ENCODE measurements around the gene LEO1. TPM values are rescaled to one million over a fixed set of nuclear protein-coding genes. Genes with fewer than 3 reads are reported as not detected.
A peak's percentile ranks its signal among the peaks of the same experiment; 100 is the strongest.

LEO1 gene
- total and polyA plus RNA-seq, 2 of the 13 experiments (the other 11 are each of a cell fraction or from before 2014, with no cell fraction given): 17.0 to 60.3 TPM

DNA sequence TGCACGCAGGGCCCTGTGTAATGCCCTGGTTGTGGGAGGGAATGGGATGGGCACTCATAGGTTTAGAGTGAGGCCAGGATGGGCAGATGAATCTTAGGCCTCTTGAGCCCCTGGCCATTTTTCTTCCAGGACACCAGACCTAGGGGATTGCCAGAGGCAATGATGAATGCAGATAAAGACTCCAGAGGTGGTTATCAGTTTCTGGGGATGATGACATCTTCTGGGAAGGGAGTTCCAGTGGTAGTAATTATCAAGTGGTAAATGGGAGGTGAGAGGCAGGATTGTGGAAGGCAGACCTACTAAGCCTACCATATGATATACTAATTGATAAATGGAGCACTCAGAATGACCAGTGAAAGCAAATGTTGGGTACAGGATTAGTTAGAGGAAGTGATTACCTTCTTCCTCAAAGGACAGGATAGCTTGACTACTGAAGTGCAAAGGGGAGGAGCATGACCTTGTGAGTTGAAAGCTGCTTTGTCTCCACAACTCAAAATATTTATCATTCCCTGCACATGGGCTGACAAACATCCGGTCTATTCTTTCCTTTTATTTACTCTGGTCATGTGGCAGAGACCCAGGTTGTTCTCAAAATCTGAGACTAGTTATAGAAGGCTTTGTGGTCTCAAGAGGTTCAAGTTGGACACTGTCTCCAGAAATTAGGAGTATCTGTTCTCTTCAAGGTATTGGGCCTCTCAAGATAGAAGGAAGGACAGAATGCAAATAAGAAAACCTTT is 37.3 kb upstream of the LEO1 start (continued):
- TF ChIP-seq SALL1 (CRISPR knock-in tag; IDR thresholded peaks at IDR 0.05) (peak; percentile 72; the same call in 1 of the 2 replicates), MIER3 (CRISPR knock-in tag; IDR thresholded peaks at IDR 0.05; ENCODE audit: borderline replicate concordance) (peak; percentile 73; the same call in 1 of the 2 replicates), ZNF331 (CRISPR knock-in tag; IDR thresholded peaks at IDR 0.05) (peak; percentile 80), HNRNPK (IDR thresholded peaks at IDR 0.05; ENCODE audit: low read depth, low read length, poor library complexity, severe bottlenecking) (no peak), NCOA2 (CRISPR knock-in tag; IDR thresholded peaks at IDR 0.05) (peak; percentile 96), ZNF619 (CRISPR knock-in tag; IDR thresholded peaks at IDR 0.05) (no peak), ZFX (CRISPR knock-in tag; IDR thresholded peaks at IDR 0.05; ENCODE audit: low read depth) (peak; percentile 47; the same call in 1 of the 2 replicates), SIX4 (CRISPR knock-in tag; IDR thresholded peaks at IDR 0.05) (peak; percentile 35; the same call in 1 of the 2 replicates), ZFP82 (CRISPR knock-in tag; IDR thresholded peaks at IDR 0.05; ENCODE audit: borderline replicate concordance) (no peak), ZSCAN31 (CRISPR knock-in tag; IDR thresholded peaks at IDR 0.05; ENCODE audit: low read depth) (no peak), PAWR (CRISPR knock-in tag; IDR thresholded peaks at IDR 0.05; ENCODE audit: borderline replicate concordance) (no peak), ZNF431 (CRISPR knock-in tag; IDR thresholded peaks at IDR 0.05; ENCODE audit: borderline replicate concordance, low read depth) (no peak; the same call in 1 of the 2 replicates), NR2F6 (IDR thresholded peaks at IDR 0.05) (peak; percentile 64), NR2F6 (CRISPR knock-in tag; IDR thresholded peaks at IDR 0.05) (peak; percentile 80; the same call in 1 of the 2 replicates), NFE2L1 (CRISPR knock-in tag; IDR thresholded peaks at IDR 0.05; ENCODE audit: borderline replicate concordance) (no peak), SP1 (IDR thresholded peaks at IDR 0.05) (no peak), SP1 (CRISPR knock-in tag; IDR thresholded peaks at IDR 0.05) (peak; percentile 30; the same call in 1 of the 2 replicates), ZSCAN21 (CRISPR knock-in tag; IDR thresholded peaks at IDR 0.05; ENCODE audit: borderline replicate concordance) (peak; percentile 48; the same call in 1 of the 2 replicates), ZNF788 (CRISPR knock-in tag; IDR thresholded peaks at IDR 0.05; ENCODE audit: borderline replicate concordance) (peak; percentile 48; the same call in 1 of the 2 replicates), SRY (CRISPR knock-in tag; IDR thresholded peaks at IDR 0.05) (no peak), MYC (CRISPR knock-in tag; IDR thresholded peaks at IDR 0.05; ENCODE audit: borderline replicate concordance) (0 out of 2 replicates have a peak, but pooled peaks have one; percentile 28), NFE2L2 (IDR thresholded peaks at IDR 0.05; ENCODE audit: low read length) (no peak), ZNF101 (CRISPR knock-in tag; IDR thresholded peaks at IDR 0.05; ENCODE audit: borderline replicate concordance, low read depth) (no peak), SNAI1 (CRISPR knock-in tag; IDR thresholded peaks at IDR 0.05; ENCODE audit: borderline replicate concordance) (no peak)
- TF ChIP-seq, protein P1, sequence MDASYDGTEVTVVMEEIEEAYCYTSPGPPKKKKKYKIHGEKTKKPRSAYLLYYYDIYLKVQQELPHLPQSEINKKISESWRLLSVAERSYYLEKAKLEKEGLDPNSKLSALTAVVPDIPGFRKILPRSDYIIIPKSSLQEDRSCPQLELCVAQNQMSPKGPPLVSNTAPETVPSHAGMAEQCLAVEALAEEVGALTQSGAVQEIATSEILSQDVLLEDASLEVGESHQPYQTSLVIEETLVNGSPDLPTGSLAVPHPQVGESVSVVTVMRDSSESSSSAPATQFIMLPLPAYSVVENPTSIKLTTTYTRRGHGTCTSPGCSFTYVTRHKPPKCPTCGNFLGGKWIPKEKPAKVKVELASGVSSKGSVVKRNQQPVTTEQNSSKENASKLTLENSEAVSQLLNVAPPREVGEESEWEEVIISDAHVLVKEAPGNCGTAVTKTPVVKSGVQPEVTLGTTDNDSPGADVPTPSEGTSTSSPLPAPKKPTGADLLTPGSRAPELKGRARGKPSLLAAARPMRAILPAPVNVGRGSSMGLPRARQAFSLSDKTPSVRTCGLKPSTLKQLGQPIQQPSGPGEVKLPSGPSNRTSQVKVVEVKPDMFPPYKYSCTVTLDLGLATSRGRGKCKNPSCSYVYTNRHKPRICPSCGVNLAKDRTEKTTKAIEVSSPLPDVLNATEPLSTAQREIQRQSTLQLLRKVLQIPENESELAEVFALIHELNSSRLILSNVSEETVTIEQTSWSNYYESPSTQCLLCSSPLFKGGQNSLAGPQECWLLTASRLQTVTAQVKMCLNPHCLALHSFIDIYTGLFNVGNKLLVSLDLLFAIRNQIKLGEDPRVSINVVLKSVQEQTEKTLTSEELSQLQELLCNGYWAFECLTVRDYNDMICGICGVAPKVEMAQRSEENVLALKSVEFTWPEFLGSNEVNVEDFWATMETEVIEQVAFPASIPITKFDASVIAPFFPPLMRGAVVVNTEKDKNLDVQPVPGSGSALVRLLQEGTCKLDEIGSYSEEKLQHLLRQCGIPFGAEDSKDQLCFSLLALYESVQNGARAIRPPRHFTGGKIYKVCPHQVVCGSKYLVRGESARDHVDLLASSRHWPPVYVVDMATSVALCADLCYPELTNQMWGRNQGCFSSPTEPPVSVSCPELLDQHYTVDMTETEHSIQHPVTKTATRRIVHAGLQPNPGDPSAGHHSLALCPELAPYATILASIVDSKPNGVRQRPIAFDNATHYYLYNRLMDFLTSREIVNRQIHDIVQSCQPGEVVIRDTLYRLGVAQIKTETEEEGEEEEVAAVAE (CRISPR knock-in tag; IDR thresholded peaks at IDR 0.05; ENCODE audit: borderline replicate concordance): peak; percentile 44; the same call in 1 of the 2 replicates
- TF ChIP-seq, protein P2, sequence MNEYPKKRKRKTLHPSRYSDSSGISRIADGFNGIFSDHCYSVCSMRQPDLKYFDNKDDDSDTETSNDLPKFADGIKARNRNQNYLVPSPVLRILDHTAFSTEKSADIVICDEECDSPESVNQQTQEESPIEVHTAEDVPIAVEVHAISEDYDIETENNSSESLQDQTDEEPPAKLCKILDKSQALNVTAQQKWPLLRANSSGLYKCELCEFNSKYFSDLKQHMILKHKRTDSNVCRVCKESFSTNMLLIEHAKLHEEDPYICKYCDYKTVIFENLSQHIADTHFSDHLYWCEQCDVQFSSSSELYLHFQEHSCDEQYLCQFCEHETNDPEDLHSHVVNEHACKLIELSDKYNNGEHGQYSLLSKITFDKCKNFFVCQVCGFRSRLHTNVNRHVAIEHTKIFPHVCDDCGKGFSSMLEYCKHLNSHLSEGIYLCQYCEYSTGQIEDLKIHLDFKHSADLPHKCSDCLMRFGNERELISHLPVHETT (CRISPR knock-in tag; conservative IDR thresholded peaks at IDR 0.05): peak; percentile 65; the same call in 1 of the 2 replicates

All from HepG2 (cell line).